GM23248 (cell line): ENCODE data around the gene COQ3. TPM values are rescaled to one million over a fixed set of nuclear protein-coding genes. Genes with fewer than 3 reads are reported as not detected.
A peak's percentile ranks its signal among the peaks of the same experiment; 100 is the strongest.

Experiments
- DNase-seq: peaks from one replicate; pipeline ENCODE4 v3.0.0-alpha.2; 2015
- H2AFZ ChIP-seq: fragments of 200-600 bp; sonication (generic); 2 replicates; pipeline ENCODE4 v1.6.1; 2016; ENCODE audit warnings: antibody characterized with exemption
- H3F3A ChIP-seq: fragments of 200-600 bp; sonication (generic); 2 replicates; pipeline ENCODE4 v1.6.1; 2016; ENCODE audit warnings: mild to moderate bottlenecking, antibody characterized with exemption, mixed run types; ENCODE audit not compliant: insufficient read depth
- H3K27ac ChIP-seq: fragments of 200-600 bp; sonication (generic); 2 replicates; pipeline ENCODE4 v1.5.1; 2016; ENCODE audit warnings: mild to moderate bottlenecking
- H3K27me3 ChIP-seq: fragments of 200-600 bp; sonication (generic); replicated peaks from 2 replicates; pipeline ENCODE4 v1.6.1; 2016; ENCODE audit warnings: mild to moderate bottlenecking; ENCODE audit not compliant: insufficient read depth
- H3K36me3 ChIP-seq: fragments of 200-600 bp; sonication (generic); 2 replicates; pipeline ENCODE4 v1.6.1; 2016; ENCODE audit warnings: low read depth, mild to moderate bottlenecking
- H3K4me1 ChIP-seq: fragments of 200-600 bp; sonication (generic); 2 replicates; pipeline ENCODE4 v1.6.1; 2016; ENCODE audit warnings: mild to moderate bottlenecking; ENCODE audit not compliant: insufficient read depth
- H3K4me2 ChIP-seq: fragments of 200-600 bp; sonication (generic); one replicate; pipeline ENCODE4 v1.6.1; 2016; ENCODE audit warnings: mild to moderate bottlenecking; ENCODE audit not compliant: unreplicated experiment
- H3K4me3 ChIP-seq: fragments of 200-600 bp; sonication (generic); 2 replicates; pipeline ENCODE4 v1.5.1; 2016; ENCODE audit warnings: mild to moderate bottlenecking
- H3K79me2 ChIP-seq: fragments of 200-600 bp; sonication (generic); 2 replicates; pipeline ENCODE4 v1.6.1; 2016; ENCODE audit warnings: mild to moderate bottlenecking; ENCODE audit not compliant: insufficient read depth
- H3K9ac ChIP-seq: fragments of 200-600 bp; sonication (generic); 2 replicates; pipeline ENCODE4 v1.6.1; 2016; ENCODE audit warnings: mild to moderate bottlenecking
- H3K9me2 ChIP-seq: fragments of 200-600 bp; sonication (generic); 2 replicates; pipeline ENCODE4 v1.6.1; 2016; ENCODE audit warnings: mixed run types, mild to moderate bottlenecking, moderate library complexity; ENCODE audit not compliant: insufficient read depth
- H3K9me3 ChIP-seq: fragments of 200-600 bp; sonication (generic); one replicate; pipeline ENCODE4 v1.6.1; 2017; ENCODE audit warnings: low read depth
- H4K20me1 ChIP-seq: fragments of 200-600 bp; sonication (generic); 2 replicates; pipeline ENCODE4 v1.6.0; 2016; ENCODE audit not compliant: insufficient read depth
- EZH2 ChIP-seq: fragments of 200-600 bp; sonication (generic); IDR thresholded peaks from 2 replicates; pipeline ENCODE4 v1.6.1; 2018; ENCODE audit warnings: antibody characterized with exemption, mild to moderate bottlenecking; ENCODE audit not compliant: insufficient read depth, poor library complexity, severe bottlenecking
- EZH2phosphoT487 ChIP-seq: fragments of 200-600 bp; sonication (generic); IDR thresholded peaks from 2 replicates; pipeline ENCODE4 v1.6.1; 2018; ENCODE audit warnings: antibody characterized with exemption, moderate library complexity, mild to moderate bottlenecking, low read depth; ENCODE audit not compliant: insufficient read depth
- WGBS, 2 experiments: methylation state at CpG; one replicate each; pipeline ENCODE4 v1.1.6; 2015 to 2017; ENCODE audit warnings: low lambda C conversion rate in 2 of 2, low coverage in 1 of 2; ENCODE audit errors: missing lambda C conversion rate in 2 of 2; 5-methylcytosine and 5-hydroxymethylcytosine counted together
- in situ Hi-C: fragments of 300-500 bp; cut with MboI; formaldehyde crosslinking; loops from 2 replicates; pipeline ENCODE4 v1.15.0; 2020
- polyA plus RNA-seq: library from polyadenylated mRNA; unstranded; fragments of >200 nt; fragmentation: Nextera tagmentation; extraction: Ambion mirVana; gene quantifications from 2 replicates; pipeline ENCODE4 v1.2.1, GENCODE V29; 2016
- total RNA-seq: library from RNA; depleted of rRNA; stranded (reverse); fragments of >200 nt; shearing (Covaris generic); gene quantifications from 2 replicates; pipeline ENCODE4 v1.2.3, GENCODE V29; 2014

Gene COQ3
- total and polyA plus RNA-seq, 2 experiments from 2014 or later = 3.5 to 8.8 TPM

DNA sequence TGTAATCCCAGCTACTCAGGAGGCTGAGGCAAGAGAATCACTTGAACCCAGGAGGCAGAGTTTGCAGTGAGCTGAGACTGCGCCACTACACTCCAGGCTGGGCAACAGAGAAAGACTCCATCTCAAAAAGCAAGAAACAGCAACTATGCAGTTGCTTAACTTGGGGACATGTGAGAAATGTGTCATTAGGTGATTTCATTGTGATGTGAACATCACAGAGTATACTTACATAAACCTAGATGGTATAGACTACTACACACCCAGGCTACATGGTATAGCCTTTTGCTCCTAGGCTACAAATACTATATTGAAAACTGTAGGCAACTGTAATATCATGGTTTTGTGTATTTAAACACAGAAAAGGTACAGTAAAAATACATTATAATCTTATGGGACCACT lies 3.3 kb upstream of the COQ3 start:
- H3K27me3 ChIP-seq = no peaks in the 10 kb centered on the region
- no peaks in the 10 kb centered on the region for H3K9me3 ChIP-seq
- no peak for DNase-seq
- no peaks in the 10 kb centered on the region for H3K4me1 ChIP-seq
- no peaks in the 10 kb centered on the region for H3K9me2 ChIP-seq
- peaks cover 48% of the 10 kb centered on the region for H3K36me3 ChIP-seq
- H3K27ac ChIP-seq = no peak overlapping the region
- TF ChIP-seq EZH2phosphoT487 (no peak), EZH2 (no peak)
- no peaks in the 10 kb centered on the region for H4K20me1 ChIP-seq
- H3K4me2 ChIP-seq = no peak overlapping the region
- no peak overlapping the region for H2AFZ ChIP-seq
- H3F3A ChIP-seq = peaks cover 53% of the 10 kb centered on the region
- in situ Hi-C loops = no loop called here
- H3K4me3 ChIP-seq = no peak overlapping the region
- H3K79me2 ChIP-seq = no peaks in the 10 kb centered on the region
- no peak overlapping the region for H3K9ac ChIP-seq
- 43 to 56% methylated on average over 1 of the region's 1 CpG for WGBS, 2 experiments

DNA sequence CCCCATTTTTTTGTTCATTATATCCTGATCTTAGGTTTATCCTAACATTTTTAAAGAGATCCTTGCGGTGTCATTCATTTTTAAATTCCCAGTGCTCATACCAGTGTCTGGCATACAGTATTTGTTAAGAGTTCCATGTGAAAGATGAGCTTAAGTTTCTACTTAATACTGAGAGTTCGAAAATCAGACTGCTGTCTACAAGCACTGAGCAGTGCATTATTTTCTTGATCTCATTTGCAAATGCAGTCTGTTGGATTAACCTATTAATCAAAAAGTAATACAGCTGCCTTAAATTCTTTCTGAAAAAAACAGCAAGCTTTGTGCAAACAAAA lies 663 bp downstream of the COQ3 start:
- Histone ChIP-seq H3K4me3 (peak overlapping the region; percentile 95), H2AFZ (peak overlapping the region; percentile 98), H3K27me3 (no peaks in the 10 kb centered on the region), H3K9ac (peak overlapping the region; percentile 94), H3K27ac (peak overlapping the region; percentile 80), H3K79me2 (no peaks in the 10 kb centered on the region), H3K9me3 (no peaks in the 10 kb centered on the region), H3K36me3 (peaks cover 10% of the 10 kb centered on the region), H3K4me2 (peak overlapping the region; percentile 68), H3F3A (peaks cover 28% of the 10 kb centered on the region), H4K20me1 (no peaks in the 10 kb centered on the region), H3K9me2 (no peaks in the 10 kb centered on the region), H3K4me1 (no peaks in the 10 kb centered on the region)
- in situ Hi-C loops = no loop called here
- TF ChIP-seq EZH2 (no peak), EZH2phosphoT487 (no peak)
- WGBS, 2 experiments = 1 to 3% methylated on average over 2 of the region's 2 CpGs
- DNase-seq = no peak

DNA sequence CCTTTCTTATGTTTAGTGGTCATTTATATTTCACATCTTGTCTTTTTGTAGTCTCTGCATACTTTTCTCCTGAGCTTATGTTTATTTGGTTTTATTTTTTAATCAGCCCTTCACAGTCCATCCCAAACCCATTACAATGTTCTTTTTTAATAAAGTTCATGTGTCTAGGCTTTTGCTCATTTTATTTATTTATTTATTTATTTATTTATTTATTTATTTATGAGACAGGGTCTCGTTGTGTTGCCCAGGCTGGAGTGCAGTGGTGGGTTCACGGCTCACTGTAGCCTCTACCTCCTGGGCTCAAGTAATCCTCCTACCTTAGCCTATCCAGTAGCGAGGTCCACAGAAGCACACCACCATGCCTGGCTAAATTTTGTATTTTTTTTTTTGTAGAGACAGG lies 3.1 kb downstream of the COQ3 start:
- Histone ChIP-seq H3K4me1 (no peaks in the 10 kb centered on the region), H4K20me1 (no peaks in the 10 kb centered on the region), H3K79me2 (no peaks in the 10 kb centered on the region), H3K9me3 (no peaks in the 10 kb centered on the region), H3K36me3 (no peaks in the 10 kb centered on the region), H3F3A (peaks cover 17% of the 10 kb centered on the region), H3K9ac (no peak overlapping the region), H3K27me3 (no peaks in the 10 kb centered on the region), H3K4me3 (no peak overlapping the region), H3K4me2 (no peak overlapping the region), H3K9me2 (no peaks in the 10 kb centered on the region), H3K27ac (no peak overlapping the region), H2AFZ (no peak overlapping the region)
- WGBS, 2 experiments = 92 to 95% methylated on average over 3 of the region's 3 CpGs
- in situ Hi-C loops = no loop called here
- no peak for TF ChIP-seq EZH2phosphoT487
- no peak for TF ChIP-seq EZH2
- DNase-seq = no peak

DNA sequence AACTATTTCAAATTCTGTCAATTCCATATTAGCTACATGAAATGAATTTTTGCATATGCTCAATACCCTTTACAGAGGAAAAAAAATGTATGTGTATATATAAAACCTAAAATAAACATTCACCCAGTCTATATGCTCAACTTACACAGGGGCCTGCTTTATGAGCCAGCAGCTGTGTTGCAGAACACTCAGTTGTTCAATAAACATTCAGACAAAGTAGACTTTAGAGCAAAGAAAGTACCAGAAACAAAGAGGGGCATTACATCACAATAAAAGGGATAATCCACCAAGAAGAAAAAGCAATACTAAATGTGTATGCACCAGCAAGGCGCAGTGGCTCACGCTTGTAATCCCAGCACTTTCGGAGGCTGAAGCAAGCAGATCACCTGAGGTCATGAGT lies 9.5 kb downstream of the COQ3 start:
- no peak overlapping the region for H2AFZ ChIP-seq
- no peaks in the 10 kb centered on the region for H3K79me2 ChIP-seq
- DNase-seq = no peak
- no peaks in the 10 kb centered on the region for H3K27me3 ChIP-seq
- no peak overlapping the region for H3K27ac ChIP-seq
- H3K9me2 ChIP-seq = no peaks in the 10 kb centered on the region
- no peaks in the 10 kb centered on the region for H3F3A ChIP-seq
- WGBS, 2 experiments = 85 to 91% methylated on average over 3 of the region's 3 CpGs
- H3K4me2 ChIP-seq = no peak overlapping the region
- in situ Hi-C loops = no loop called here
- H3K9me3 ChIP-seq = no peaks in the 10 kb centered on the region
- no peaks in the 10 kb centered on the region for H3K36me3 ChIP-seq
- H4K20me1 ChIP-seq = no peaks in the 10 kb centered on the region
- H3K4me1 ChIP-seq = no peaks in the 10 kb centered on the region
- H3K4me3 ChIP-seq = no peak overlapping the region
- no peak overlapping the region for H3K9ac ChIP-seq
- TF ChIP-seq EZH2phosphoT487 = no peak
- no peak for TF ChIP-seq EZH2

- in situ Hi-C loops = no loop called here
- no peak overlapping the region for H3K4me3 ChIP-seq
- H3K4me2 ChIP-seq = no peak overlapping the region
- no peaks in the 10 kb centered on the region for H3K9me3 ChIP-seq
- H3K9me2 ChIP-seq = no peaks in the 10 kb centered on the region
- H3F3A ChIP-seq = no peaks in the 10 kb centered on the region
- no peak overlapping the region for H3K9ac ChIP-seq
- no peak for TF ChIP-seq EZH2phosphoT487
- no peak for DNase-seq
- H3K4me1 ChIP-seq = no peaks in the 10 kb centered on the region
- H3K27me3 ChIP-seq = no peaks in the 10 kb centered on the region
- H4K20me1 ChIP-seq = no peaks in the 10 kb centered on the region
- H2AFZ ChIP-seq = no peak overlapping the region
- no peaks in the 10 kb centered on the region for H3K79me2 ChIP-seq
- no peaks in the 10 kb centered on the region for H3K36me3 ChIP-seq
- no peak overlapping the region for H3K27ac ChIP-seq
These were observed 15.4 kb downstream of the COQ3 start for GRCh38 chr6:99378636-99379035.
